Medulla oblongata (tissue), 1 donor: ENCODE data around the gene ABHD10.

Experiments
- DNase-seq: peaks from one replicate; pipeline ENCODE4 v3.0.0-alpha.2; 2015; ENCODE audit errors: extremely low spot score

Gene ABHD10

GRCh38 chr3:112000966-112001365, 22.1 kb downstream of the ABHD10 start:
- DNase-seq: no peak

- no peak for DNase-seq
Observed at GRCh38 chr3:112001526-112001925, 22.7 kb downstream of the ABHD10 start.

- no peak for DNase-seq
Observed at GRCh38 chr3:112002096-112002971, 23.5 kb downstream of the ABHD10 start.

- no peak for DNase-seq
Observed at GRCh38 chr3:112003321-112004080, 24.7 kb downstream of the ABHD10 start.

GRCh38 chr3:112004187-112004586, 25.4 kb downstream of the ABHD10 start:
- DNase-seq: no peak

GRCh38 chr3:112004669-112005068, 25.8 kb downstream of the ABHD10 start:
- no peak for DNase-seq

- DNase-seq: no peak
Observed at GRCh38 chr3:112005091-112005672, 26.4 kb downstream of the ABHD10 start.

- no peak for DNase-seq
Observed at GRCh38 chr3:112007633-112008032, 28.8 kb downstream of the ABHD10 start.

GRCh38 chr3:112009670-112010069, 30.8 kb downstream of the ABHD10 start:
- DNase-seq: no peak

- DNase-seq: no peak
Observed at GRCh38 chr3:112010636-112011035, 31.8 kb downstream of the ABHD10 start.

GRCh38 chr3:112011376-112011940, 32.6 kb downstream of the ABHD10 start:
- no peak for DNase-seq

GRCh38 chr3:112012205-112012992, 33.6 kb downstream of the ABHD10 start:
- no peak for DNase-seq

GRCh38 chr3:112013058-112013783, 34.4 kb downstream of the ABHD10 start:
- peak; percentile 91 for DNase-seq

GRCh38 chr3:112013784-112014143, 34.9 kb downstream of the ABHD10 start:
- no peak for DNase-seq

GRCh38 chr3:112017091-112017490, 38.3 kb downstream of the ABHD10 start:
- no peak for DNase-seq

- no peak for DNase-seq
Observed at GRCh38 chr3:112018712-112019111, 39.9 kb downstream of the ABHD10 start.

GRCh38 chr3:112019716-112020115, 40.9 kb downstream of the ABHD10 start:
- DNase-seq: no peak

GRCh38 chr3:112020674-112021085, 41.9 kb downstream of the ABHD10 start:
- no peak for DNase-seq

- DNase-seq: no peak
Observed at GRCh38 chr3:112027142-112027541, 48.3 kb downstream of the ABHD10 start.

- DNase-seq: no peak
Observed at GRCh38 chr3:112027826-112028225, 49.0 kb downstream of the ABHD10 start.

GRCh38 chr3:112030901-112031300, 52.1 kb downstream of the ABHD10 start:
- no peak for DNase-seq
